ENCODE data around the gene EMILIN1.

- TF ChIP-seq ZFP3 (CRISPR knock-in tag; IDR thresholded peaks at IDR 0.05) (no peak), POU6F1 (CRISPR knock-in tag; IDR thresholded peaks at IDR 0.05; ENCODE audit: borderline replicate concordance, low read depth) (no peak), SNAI2 (CRISPR knock-in tag; IDR thresholded peaks at IDR 0.05) (no peak), OSR1 (CRISPR knock-in tag; IDR thresholded peaks at IDR 0.05) (no peak), PPARA (CRISPR knock-in tag; IDR thresholded peaks at IDR 0.05; ENCODE audit: borderline replicate concordance) (no peak), ISL1 (CRISPR knock-in tag; IDR thresholded peaks at IDR 0.05) (no peak), ARNTL (CRISPR knock-in tag; IDR thresholded peaks at IDR 0.05; ENCODE audit: borderline replicate concordance, low read depth) (no peak), CSDC2 (CRISPR knock-in tag; IDR thresholded peaks at IDR 0.05) (no peak), ZNF565 (CRISPR knock-in tag; conservative IDR thresholded peaks at IDR 0.05; ENCODE audit: low read depth) (no peak), RARB (CRISPR knock-in tag; IDR thresholded peaks at IDR 0.05) (no peak)
- TF ChIP-seq, protein P1, sequence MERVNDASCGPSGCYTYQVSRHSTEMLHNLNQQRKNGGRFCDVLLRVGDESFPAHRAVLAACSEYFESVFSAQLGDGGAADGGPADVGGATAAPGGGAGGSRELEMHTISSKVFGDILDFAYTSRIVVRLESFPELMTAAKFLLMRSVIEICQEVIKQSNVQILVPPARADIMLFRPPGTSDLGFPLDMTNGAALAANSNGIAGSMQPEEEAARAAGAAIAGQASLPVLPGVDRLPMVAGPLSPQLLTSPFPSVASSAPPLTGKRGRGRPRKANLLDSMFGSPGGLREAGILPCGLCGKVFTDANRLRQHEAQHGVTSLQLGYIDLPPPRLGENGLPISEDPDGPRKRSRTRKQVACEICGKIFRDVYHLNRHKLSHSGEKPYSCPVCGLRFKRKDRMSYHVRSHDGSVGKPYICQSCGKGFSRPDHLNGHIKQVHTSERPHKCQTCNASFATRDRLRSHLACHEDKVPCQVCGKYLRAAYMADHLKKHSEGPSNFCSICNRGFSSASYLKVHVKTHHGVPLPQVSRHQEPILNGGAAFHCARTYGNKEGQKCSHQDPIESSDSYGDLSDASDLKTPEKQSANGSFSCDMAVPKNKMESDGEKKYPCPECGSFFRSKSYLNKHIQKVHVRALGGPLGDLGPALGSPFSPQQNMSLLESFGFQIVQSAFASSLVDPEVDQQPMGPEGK (CRISPR knock-in tag; IDR thresholded peaks at IDR 0.05; ENCODE audit: borderline replicate concordance) = no peak
- TF ChIP-seq, protein P2, sequence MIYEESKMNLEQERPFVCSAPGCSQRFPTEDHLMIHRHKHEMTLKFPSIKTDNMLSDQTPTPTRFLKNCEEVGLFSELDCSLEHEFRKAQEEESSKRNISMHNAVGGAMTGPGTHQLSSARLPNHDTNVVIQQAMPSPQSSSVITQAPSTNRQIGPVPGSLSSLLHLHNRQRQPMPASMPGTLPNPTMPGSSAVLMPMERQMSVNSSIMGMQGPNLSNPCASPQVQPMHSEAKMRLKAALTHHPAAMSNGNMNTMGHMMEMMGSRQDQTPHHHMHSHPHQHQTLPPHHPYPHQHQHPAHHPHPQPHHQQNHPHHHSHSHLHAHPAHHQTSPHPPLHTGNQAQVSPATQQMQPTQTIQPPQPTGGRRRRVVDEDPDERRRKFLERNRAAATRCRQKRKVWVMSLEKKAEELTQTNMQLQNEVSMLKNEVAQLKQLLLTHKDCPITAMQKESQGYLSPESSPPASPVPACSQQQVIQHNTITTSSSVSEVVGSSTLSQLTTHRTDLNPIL (CRISPR knock-in tag; IDR thresholded peaks at IDR 0.05; ENCODE audit: low read depth) = no peak
- TF ChIP-seq, protein P3, sequence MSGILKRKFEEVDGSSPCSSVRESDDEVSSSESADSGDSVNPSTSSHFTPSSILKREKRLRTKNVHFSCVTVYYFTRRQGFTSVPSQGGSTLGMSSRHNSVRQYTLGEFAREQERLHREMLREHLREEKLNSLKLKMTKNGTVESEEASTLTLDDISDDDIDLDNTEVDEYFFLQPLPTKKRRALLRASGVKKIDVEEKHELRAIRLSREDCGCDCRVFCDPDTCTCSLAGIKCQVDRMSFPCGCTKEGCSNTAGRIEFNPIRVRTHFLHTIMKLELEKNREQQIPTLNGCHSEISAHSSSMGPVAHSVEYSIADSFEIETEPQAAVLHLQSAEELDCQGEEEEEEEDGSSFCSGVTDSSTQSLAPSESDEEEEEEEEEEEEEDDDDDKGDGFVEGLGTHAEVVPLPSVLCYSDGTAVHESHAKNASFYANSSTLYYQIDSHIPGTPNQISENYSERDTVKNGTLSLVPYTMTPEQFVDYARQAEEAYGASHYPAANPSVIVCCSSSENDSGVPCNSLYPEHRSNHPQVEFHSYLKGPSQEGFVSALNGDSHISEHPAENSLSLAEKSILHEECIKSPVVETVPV (CRISPR knock-in tag; IDR thresholded peaks at IDR 0.05) = no peak
Measured at GRCh38 chr2:27121906-27122305, 43.5 kb downstream of the EMILIN1 start.
